Kidney glomerular epithelial cell (primary cell): Measurements from ENCODE around the gene EPHA4.
"Not testable (repeated sequence)": the region's sequence is repeated elsewhere in the genome, so short reads cannot be mapped to it uniquely, and the experiment has no call there.

Experiments used
- DNase-seq: peaks from one replicate; lab custom pipeline; 2025; lab: John Stamatoyannopoulos, UW

Gene EPHA4

DNA sequence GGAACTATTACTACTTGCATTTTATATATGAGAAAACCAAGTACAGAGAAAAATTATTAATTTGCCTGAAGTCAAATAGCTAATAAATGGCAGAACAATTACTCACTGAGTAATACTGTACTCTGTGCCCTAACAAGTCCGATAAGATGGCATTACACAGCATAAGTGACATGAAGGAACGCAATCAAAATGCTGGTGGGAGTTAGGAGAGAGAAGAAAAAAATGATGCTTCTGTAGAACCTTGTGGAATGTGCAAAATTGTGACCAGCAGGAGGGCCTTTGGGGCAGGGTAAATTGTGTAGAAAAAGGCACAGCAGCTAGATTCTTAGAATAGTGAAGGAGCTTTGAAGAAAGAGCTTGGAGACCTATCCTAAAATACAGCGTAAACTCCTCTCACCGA lies 32.9 kb downstream of the EPHA4 start:
- no peak for DNase-seq

DNA sequence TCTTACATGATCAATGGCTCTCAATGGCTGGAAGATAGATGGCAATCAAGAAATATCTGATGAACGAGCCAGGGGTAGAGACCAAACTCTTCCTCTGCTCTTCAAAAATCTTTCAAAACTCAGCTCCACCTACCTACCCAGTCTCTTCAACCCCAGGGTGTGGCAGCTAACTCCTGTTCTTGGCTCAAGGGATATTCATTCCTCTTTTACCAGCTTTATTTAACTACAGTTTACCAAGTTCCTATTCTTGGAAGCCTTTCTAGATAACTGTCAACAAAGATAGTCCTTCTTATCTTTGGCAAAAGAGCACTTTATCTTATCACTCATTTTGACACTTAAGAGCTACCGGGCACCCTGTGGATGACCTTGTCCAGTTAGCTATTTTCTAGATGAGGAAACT lies 36.3 kb downstream of the EPHA4 start:
- DNase-seq = no peak

DNA sequence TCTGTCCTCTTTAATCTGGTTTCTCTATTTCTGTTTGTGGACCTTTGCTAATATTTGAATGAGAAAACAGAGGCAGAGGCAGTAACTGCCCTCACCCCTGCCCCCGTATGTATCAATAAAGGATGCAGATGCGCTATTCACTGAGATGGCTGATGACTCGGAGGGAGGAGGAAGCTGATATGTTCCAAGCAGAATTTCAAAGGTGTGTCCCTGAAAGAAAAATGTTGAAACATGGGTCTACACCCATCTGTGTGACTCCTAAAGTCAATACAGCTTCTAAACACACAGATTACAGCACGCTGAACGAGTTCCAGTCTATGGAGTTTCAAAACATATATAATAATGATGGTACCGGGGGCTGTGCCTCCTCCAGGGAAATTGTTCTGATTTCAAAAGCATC lies 38.8 kb downstream of the EPHA4 start:
- DNase-seq = no peak

DNA sequence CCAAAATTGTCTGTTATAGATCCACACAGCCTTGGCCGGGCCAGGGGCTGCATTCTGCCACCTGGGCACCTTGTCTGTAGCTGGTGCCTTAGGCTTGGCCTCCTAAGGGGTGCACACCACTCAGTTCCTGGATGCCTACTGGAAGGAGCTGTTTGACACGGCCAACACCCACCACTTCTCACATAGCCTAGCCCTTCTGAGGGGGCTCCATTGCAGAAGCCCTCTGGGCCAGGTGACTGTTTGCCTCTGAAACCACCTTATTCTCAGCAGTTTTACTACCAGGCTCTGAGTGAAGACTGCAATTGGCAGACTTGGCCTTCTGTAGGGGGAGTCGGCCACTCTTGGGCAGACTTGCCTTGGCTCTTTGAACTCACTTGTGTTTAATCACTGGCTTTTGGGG lies 39.5 kb downstream of the EPHA4 start:
- no peak for DNase-seq

DNA sequence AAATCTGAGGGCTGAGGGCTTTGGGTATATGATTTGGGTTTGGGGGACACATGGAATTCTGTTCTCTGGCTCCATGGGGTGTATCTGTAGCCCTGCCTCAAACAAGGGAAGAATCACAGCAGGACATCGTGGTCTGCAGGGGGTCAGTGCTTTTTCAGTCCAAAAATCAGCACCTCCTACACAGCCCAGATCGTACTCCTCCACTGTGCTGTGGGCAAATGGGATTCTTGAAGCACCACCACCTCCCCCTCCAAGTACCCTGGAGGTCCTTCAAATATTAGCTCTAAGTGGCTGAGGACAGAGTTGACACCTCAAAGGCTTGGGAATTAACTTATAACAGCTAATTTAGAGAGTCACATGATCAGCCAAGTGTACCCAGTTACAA lies 41.5 kb downstream of the EPHA4 start:
- DNase-seq = no peak

DNA sequence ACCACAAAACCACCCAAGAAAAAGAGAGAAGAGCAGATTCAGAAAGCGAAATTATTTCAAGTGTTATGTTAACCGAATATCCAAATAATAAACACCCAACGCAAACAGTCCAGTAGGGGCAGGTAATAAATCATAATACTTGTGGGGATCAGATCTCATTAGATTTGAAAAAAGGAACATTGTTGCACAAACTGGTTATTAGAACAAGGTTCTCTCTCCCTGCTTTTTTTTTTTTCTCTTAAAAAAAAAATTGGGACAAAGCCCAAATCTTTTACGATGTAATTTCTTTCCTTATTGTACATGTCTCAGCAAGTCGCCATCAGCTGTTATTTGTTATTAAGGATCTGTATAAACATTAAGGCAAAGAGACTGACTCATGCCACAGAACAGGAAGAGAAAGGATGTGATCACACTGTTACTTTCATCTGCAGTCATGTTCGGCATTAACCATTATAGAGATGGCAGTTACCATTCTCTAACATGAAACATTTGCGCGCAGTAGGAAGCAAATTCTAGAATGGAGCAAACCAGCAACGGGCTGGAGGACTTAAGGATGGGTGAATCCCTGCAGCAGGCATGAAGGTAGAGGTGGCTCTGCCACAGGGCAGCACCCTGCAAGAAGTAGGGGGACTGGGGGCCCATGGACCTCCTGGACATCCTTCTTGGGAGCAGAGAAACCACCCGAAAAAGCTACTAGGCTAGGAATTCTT lies 42.0 kb downstream of the EPHA4 start:
- DNase-seq = peak; percentile 48

DNA sequence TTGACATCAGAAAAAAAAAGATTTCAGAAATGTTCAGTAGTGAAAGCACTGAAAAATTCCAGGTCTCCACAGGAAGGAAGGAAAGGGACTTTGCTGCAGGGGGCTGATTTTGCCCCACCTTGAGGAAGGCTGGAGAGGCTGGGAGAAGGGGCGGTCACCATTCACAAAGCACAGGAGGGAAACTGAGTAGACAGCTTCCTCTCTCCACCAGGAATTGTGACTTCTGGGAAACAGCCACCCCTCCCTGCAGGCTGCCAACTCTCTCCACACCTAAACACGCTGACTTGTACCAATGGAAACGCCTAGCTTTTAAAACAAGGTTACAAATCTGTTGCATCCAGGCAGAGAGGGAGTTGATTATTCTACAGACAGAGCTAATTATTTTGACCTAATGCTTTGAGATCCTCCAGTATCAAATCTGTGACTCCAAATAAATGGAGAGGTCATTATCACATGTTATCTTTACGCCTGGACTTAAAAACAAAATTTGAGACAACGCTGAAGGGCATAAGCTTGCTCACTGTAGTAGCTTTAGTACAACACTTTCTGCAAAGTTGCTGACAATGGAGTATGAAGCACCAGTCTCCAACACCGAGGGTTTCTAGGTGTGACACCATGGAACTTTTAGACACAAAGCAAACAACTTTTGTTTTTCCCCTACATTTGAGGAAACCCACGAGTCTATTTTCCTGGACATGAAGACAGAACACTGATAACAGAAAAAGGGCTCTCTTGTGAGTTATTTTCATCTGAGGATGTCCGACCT lies 42.7 kb downstream of the EPHA4 start:
- no peak for DNase-seq

DNA sequence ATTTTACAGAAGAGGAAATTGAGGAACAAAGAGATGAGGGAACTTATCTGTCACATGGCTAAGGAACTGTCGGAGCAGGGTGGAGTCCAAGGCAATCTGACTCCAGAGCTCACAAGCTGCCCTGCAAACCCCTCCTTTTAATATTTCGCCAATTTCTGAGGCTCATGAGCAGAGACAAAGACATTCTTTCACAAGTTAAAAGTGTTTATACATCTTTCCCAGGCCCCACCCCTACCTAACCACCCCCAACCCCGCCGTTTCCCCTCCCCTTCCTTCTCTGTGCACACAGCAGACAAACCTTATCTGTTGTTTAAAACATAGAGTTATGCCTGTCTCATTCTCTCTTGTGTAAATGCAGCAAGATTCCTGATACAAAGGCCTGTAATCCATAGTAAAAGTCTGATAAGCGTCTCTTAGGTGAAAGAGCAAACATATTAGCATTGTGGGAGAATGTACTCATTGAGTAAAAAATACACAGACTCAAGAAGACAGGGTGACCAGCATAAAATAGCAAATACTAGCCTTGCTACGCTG lies 44.3 kb downstream of the EPHA4 start:
- DNase-seq = no peak

DNA sequence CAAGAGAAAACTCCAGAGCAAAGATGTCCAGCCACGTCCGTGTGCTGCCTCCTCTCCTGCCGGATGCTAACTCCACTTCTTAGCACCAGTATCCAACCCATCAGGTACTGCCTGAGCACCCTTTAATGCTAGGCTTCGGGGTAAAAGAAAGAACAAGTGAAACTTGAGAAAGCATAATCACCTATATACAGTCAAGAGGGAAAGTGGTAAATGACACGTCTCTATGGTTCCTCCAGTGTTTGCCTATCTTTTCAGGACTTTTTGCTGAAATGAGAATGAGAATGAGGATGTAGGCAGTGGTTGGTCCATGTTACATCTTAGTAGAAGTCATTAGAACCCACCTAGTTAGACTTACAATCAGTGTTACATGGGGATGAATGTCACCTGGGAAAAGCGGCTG lies 47.9 kb downstream of the EPHA4 start:
- no peak for DNase-seq

DNA sequence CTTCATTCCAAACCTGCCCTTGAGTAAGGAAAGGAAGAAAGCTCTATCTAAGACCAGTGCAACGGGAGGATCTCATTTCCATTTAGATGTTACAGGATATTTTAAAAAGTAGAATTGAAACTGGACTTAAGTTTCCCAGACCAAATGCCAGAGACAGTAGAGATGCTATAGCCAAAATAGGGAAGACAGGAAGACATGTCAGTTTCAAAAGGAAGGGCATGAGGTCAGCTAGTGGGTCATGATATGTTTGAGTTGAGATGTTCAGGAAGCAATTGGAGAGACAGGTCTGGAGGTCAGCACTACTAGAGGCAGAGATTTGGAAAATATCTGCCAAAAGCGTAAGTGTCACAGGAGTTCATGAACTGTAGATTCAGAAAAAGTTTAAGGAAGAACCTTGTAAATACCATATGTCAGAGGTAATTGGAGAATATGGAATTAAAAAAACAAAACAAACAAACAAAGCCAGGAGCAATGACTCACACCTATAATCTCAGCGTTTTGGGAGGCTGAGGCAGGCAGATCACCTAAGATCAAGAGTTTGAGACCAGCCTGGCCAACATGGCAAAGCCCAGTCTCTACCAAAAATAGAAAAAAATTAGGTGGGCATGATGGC lies 50.8 kb downstream of the EPHA4 start:
- DNase-seq = no peak

DNA sequence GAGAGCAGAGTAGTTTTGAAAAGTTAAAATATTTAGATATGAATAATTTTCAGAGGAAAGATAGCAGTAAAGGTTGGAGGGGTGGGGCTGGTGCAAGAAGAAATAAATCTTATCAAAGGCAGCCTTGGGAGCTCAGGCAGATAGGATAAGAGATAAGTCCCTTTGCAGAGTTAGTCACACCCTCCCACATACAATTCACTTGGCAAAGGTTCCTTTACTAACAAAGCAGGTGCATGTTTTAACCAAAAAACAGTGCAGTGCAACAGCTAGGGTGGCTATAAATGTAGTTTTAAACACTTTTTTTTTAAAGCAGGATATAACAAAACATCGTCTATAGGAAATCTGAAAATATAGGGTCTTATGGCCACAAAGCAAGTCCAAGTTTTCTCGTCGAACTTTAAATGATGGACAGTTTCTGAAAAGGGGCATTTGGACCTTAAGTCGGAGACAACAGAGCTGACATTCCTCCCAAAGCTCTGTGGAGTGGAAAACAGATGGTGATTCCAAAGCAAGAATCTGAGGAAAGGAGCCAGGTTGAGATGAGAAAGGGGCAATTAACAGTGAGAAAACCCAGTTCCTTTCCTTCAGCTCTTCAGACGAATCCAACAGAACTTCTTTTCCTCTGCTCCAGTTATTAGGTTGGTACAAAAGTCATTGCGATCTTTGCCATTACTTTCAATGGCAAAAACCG lies 53.0 kb downstream of the EPHA4 start:
- no peak for DNase-seq

DNA sequence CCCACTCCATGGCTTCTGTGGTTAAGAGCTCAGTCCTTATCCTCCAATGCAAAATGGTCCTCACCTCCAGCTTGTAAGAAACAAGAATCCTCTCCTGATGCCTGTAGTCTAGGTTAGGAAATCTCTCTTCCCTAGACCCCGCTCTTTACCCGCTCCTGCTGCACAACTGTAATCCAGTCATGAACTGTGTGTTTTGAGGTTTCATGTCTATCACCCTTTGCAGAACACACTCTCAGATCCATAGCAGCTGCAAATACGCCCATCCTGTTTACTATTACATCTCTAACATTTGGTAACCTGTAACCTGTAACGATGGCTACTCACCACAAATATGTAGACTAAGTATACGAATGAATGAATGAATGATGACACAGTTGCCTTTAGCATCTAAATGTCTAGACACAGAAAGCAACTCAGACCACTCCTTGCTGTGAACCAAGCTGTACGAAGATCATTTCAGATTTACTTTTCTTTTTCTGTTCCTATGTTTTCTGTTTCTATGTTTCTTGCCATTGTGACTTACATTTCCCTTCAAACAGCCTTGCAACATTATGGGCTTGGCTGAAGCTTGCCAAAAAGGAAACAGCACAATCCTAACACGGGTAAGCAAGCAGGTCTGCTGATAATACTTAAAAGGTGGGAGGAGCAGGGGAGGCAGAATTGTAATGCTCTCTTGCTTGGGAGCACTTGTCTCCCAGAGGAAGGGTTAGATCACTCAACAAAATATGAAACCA lies 53.7 kb downstream of the EPHA4 start:
- no peak for DNase-seq

DNA sequence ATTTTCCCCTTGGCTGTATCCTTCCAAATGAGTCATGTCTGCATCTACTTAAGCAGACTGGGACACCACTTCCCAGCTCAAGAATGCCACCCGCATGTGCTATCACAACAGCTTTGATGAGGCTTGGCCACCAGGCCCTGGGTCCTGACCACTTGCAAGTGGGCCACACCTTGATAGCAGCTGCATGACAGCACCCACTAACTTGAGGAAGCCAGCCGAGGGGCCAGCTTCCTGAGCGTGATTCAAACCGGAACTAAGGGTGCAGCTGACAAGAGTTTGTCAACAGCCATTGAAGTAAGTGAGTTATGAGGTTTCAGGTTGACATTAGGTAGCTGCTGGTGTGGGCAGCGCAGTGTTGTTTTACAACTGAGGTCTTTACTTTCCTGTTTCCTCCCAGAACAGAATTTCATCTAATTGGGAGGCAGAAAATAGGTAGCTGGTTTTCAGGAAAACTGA lies 54.4 kb downstream of the EPHA4 start:
- DNase-seq = no peak

DNA sequence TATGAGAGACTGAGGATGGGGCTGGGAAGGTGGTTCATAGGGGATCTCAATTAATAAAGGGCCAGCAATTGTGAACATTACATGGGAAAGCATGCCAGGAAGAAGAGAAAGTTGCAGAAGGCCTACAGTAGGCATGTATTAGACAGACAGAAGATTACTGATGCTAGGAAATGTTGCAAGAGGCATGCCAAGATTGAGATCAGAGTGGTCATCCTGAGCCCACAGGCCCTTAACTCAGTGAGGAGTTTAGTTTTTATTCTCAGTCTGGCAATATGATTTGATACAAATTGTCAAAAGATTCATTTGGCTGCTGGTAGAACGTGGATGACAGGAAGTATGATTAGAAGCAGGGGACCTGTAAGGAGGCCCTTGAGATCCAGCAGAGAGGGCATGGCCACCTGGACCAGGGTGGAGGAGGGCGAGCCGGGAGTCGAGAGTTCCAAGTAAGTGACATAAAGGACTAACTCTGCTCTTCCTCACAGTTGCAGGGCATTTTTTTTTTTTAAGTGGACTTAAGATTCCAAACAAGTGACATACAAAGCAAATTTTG lies 54.9 kb downstream of the EPHA4 start:
- DNase-seq = no peak

DNA sequence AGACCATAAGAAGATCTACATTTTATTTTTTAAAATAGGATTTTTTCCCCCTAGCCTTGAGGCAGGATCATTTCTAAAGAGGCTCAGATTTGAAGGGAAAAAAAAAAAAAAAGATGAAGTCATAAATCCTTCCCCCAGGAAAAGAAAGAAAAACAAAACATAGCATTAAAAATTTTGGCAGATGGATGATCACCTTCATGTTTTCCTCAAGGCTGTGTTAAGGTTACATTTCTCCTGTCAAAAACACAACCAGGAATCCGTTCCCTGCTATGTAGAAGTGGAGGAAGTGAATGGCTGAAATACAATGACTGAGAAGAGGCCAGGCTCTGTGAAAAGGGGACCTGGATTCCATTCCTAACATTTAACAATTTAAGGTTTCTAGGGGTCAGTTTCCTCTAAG lies 56.2 kb downstream of the EPHA4 start:
- no peak for DNase-seq

DNA sequence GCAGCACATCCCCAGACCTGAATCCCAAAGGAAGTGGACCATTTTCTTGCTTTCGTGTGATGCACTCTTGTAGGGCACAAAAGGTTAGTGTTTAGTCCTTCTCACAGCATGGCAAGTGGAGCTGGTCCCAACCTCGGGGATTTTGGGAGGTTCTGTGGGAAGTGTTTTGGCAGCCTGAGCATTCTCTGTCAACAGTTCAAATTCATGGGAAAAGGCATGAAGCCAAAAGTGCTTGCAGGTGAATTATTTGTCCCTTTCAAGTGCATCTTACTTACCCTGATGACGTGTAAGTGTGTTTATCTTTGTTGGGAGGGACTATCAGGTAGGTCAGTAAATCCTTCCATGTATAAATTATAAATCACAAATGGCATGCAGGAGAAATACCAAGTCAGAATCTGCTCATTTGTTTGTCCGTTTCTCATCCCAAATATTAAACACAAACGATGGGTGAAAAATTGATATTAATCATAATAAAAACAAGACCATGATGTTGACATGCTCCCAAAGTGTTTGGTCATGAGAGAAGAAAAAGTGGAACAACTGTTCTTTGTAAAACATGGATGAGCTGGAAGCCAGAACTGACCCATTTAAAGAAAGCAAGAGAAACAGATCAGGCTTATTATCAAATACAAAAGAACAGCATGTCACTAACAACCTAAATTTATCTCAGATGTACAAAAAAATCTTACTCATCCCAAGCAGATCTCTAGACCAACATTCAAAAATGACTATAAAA lies 57.6 kb downstream of the EPHA4 start:
- DNase-seq = no peak

DNA sequence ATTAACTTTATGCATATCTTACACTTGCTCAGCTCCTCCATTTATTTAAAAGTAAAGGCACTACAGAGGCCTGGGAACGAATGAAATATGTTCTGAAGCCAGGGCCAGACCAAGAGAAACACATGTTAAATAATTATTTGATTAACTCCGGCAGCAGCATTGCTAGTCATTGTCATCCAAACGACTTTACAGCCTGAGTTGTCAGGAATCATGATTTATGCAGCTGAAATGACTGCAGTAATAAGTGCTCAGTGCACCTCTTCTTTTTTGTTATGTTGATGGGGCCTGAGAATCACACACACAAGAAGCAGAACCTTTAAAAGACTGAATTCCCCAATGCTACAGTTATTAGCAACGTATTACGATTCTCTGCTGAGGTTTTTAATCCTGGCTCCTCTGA lies 58.9 kb downstream of the EPHA4 start:
- DNase-seq = no peak

DNA sequence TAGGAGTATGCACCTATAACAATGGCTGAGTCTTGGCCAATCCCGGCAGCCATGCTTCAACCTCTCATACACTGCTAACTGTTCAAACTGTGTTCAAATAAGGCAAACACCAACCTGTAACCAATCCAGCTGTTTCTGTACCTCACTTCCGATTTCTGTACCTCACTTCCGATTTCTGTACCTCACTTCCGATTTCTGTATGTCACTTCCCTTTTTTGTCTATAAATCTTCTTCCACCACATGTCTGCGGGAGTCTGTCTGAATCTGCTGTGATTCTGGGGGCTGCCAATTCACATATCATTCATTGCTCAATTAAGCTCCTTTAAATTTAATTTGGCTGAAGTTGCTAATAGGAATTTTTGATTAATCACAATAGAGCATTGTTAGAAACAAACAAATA lies 60.8 kb downstream of the EPHA4 start:
- DNase-seq = not testable (repeated sequence)

DNA sequence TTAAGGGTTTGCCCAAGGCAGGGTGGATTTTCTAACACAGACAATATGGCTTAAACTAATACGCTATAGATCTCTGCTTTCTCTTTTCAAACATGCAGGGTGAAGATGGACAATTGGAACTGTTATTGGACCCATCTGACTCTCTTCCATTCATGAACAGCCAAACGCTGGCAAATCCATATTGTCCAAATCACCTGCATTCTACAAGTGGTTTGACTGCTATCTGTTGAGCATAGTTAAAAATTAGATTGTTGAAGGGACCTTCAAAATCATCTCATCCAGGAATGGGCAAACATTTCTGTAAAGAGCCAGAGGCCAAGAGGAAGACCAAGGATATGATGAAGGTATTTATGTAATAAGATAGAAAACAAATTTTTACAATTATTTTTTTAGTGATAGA lies 65.6 kb downstream of the EPHA4 start:
- DNase-seq = no peak

DNA sequence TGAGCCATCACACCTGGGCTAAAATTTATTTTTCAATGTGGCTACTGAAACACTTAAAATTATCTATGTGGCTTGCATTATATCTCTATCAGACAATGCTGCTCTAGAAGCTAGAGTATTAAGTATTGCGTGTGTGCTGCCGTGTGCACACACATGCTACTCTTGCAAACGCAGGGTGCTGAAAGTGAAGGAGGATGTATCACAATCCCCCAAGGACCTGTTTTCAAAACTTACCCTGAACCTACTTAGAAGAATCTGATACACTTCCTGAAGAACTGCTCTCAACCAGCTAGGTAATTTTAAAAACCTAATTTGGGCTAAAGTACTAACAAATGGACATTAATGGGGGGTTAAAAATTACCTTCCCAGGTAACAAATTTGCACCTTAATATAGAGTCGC lies 66.5 kb downstream of the EPHA4 start:
- DNase-seq = no peak

DNA sequence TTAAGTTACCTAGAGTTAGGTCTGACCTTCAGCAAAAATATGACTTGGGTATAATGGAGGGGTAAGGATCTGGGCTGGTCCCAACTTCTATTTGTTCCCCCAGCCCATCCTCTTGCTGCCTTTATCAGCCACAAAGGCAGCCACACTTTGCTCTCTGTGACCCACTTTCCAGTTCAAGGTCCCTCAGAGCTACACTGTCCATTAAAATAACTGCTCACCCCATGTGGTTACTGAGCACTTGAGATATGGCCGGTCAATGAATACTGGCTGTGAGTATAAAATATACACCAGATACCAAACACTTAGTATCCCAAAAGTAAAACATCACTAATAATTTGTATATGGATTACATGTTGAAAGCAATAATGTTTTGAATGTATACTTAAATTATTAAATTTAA lies 67.2 kb downstream of the EPHA4 start:
- DNase-seq = no peak
